DND-41 (cell line): Measurements from ENCODE around the gene TMTC4.

Experiments used
- ATAC-seq: fragments of 200-7000 bp; cut with Tn5 transposase; 3 replicates; pipeline ENCODE4 v1.9.1; 2021; ENCODE audit warnings: low read depth; ENCODE audit not compliant: insufficient read depth
- DNase-seq: peaks from one replicate; pipeline ENCODE4 v3.0.0-alpha.2; 2020
- H2AFZ ChIP-seq: 2 replicates; pipeline ENCODE4 v1.6.0; 2012; ENCODE audit warnings: low read depth, low read length
- H3K27ac ChIP-seq: 2 replicates; pipeline ENCODE4 v1.5.1; 2012; ENCODE audit warnings: low read length, inconsistent platforms
- H3K27me3 ChIP-seq: fragments of 200-600 bp; sonication (generic); 2 replicates; pipeline ENCODE4 v1.6.0; 2012; ENCODE audit warnings: low read length, mild to moderate bottlenecking, inconsistent platforms; ENCODE audit not compliant: insufficient read depth, poor library complexity
- H3K36me3 ChIP-seq: 2 replicates; pipeline ENCODE4 v1.5.1; 2012; ENCODE audit warnings: low read length, inconsistent platforms; ENCODE audit not compliant: insufficient read depth
- H3K4me1 ChIP-seq: 2 replicates; pipeline ENCODE4 v1.5.1; 2012; ENCODE audit warnings: mild to moderate bottlenecking, low read length; ENCODE audit not compliant: insufficient read depth
- H3K4me2 ChIP-seq: 2 replicates; pipeline ENCODE4 v1.6.0; 2012; ENCODE audit warnings: mild to moderate bottlenecking, moderate library complexity, low read length, inconsistent platforms; ENCODE audit not compliant: insufficient read depth
- H3K4me3 ChIP-seq, 2 experiments: fragments of 200-600 bp in 1 of 2; shearing (Covaris generic) in 1 of 2; 2 replicates each; pipeline ENCODE4 v1.5.1; 2012 to 2016; ENCODE audit warnings: inconsistent platforms in 2 of 2, low read length in 2 of 2, mild to moderate bottlenecking in 2 of 2, low read depth in 1 of 2, moderate library complexity in 1 of 2
- H3K79me2 ChIP-seq: 2 replicates; pipeline ENCODE4 v1.6.0; 2012; ENCODE audit warnings: low read length, inconsistent platforms; ENCODE audit not compliant: insufficient read depth
- H3K9ac ChIP-seq: 2 replicates; pipeline ENCODE4 v1.6.0; 2012; ENCODE audit warnings: low read depth, mild to moderate bottlenecking, inconsistent platforms, low read length, moderate library complexity
- H3K9me3 ChIP-seq: 2 replicates; pipeline ENCODE4 v1.5.1; 2012; ENCODE audit warnings: low read length, moderate library complexity, mild to moderate bottlenecking, inconsistent platforms; ENCODE audit not compliant: insufficient read depth, severe bottlenecking
- H4K20me1 ChIP-seq: 2 replicates; pipeline ENCODE4 v1.6.0; 2012; ENCODE audit warnings: low read length; ENCODE audit not compliant: insufficient read depth
- CTCF ChIP-seq: IDR thresholded peaks from 2 replicates; pipeline ENCODE4 v1.5.1; 2012; ENCODE audit warnings: borderline replicate concordance, low read length, moderate library complexity, mild to moderate bottlenecking; ENCODE audit not compliant: poor library complexity, severe bottlenecking; ENCODE audit errors: extremely low read depth
- EZH2 ChIP-seq: IDR thresholded peaks from 3 replicates; pipeline ENCODE4 v1.6.1; 2012; ENCODE audit warnings: borderline replicate concordance, low read depth, mild to moderate bottlenecking, moderate library complexity, low read length, inconsistent platforms; ENCODE audit not compliant: severe bottlenecking

TMTC4 gene

GRCh38 chr13:100650326-100650725, 24.3 kb downstream of the TMTC4 start:
- no peak overlapping the region for H3K27ac ChIP-seq
- no peak overlapping the region for H3K9ac ChIP-seq
- H3K36me3 ChIP-seq, result peaks cover 64% of the 10 kb centered on the region
- no peaks in the 10 kb centered on the region for H3K27me3 ChIP-seq
- TF ChIP-seq CTCF (no peak), EZH2 (no peak)
- DNase-seq, result no peak
- no peak overlapping the region for H3K4me3 ChIP-seq
- no peak overlapping the region for H2AFZ ChIP-seq
- H3K9me3 ChIP-seq, result no peaks in the 10 kb centered on the region
- ATAC-seq, result no peak
- H3K4me2 ChIP-seq, result no peak overlapping the region
- H4K20me1 ChIP-seq, result peaks cover 11% of the 10 kb centered on the region
- H3K4me1 ChIP-seq, result no peaks in the 10 kb centered on the region
- no peaks in the 10 kb centered on the region; the same call in none of the 2 replicates for H3K79me2 ChIP-seq

GRCh38 chr13:100648354-100648753, 26.2 kb downstream of the TMTC4 start:
- Histone ChIP-seq H2AFZ (no peak overlapping the region), H4K20me1 (peaks cover 14% of the 10 kb centered on the region), H3K36me3 (peaks cover 62% of the 10 kb centered on the region), H3K27ac (no peak overlapping the region), H3K4me2 (no peak overlapping the region), H3K27me3 (no peaks in the 10 kb centered on the region), H3K4me1 (no peaks in the 10 kb centered on the region), H3K79me2 (no peaks in the 10 kb centered on the region; the same call in none of the 2 replicates), H3K4me3 (no peak overlapping the region), H3K9ac (no peak overlapping the region), H3K9me3 (no peaks in the 10 kb centered on the region)
- no peak for ATAC-seq
- no peak for TF ChIP-seq EZH2
- DNase-seq, result no peak

- Histone ChIP-seq H3K36me3 (peaks cover 72% of the 10 kb centered on the region), H3K27ac (no peak overlapping the region), H3K4me2 (no peak overlapping the region), H4K20me1 (peaks cover 14% of the 10 kb centered on the region), H3K79me2 (no peaks in the 10 kb centered on the region; the same call in none of the 2 replicates), H3K27me3 (no peaks in the 10 kb centered on the region), H3K9me3 (no peaks in the 10 kb centered on the region), H3K9ac (no peak overlapping the region), H2AFZ (no peak overlapping the region), H3K4me1 (no peaks in the 10 kb centered on the region), H3K4me3 (no peak overlapping the region)
- TF ChIP-seq CTCF (no peak), EZH2 (no peak)
- ATAC-seq, result no peak
- no peak for DNase-seq
Observed at GRCh38 chr13:100646871-100647270, 27.7 kb downstream of the TMTC4 start.

- no peak for DNase-seq
Observed at GRCh38 chr13:100646030-100646673, 28.4 kb downstream of the TMTC4 start.

More at GRCh38 chr13:100646030-100646673, 28.4 kb downstream of the TMTC4 start:
- Histone ChIP-seq H2AFZ (no peak overlapping the region), H4K20me1 (peaks cover 14% of the 10 kb centered on the region), H3K9ac (no peak overlapping the region), H3K4me3 (no peak overlapping the region), H3K27me3 (no peaks in the 10 kb centered on the region), H3K27ac (no peak overlapping the region), H3K79me2 (no peaks in the 10 kb centered on the region; the same call in none of the 2 replicates), H3K36me3 (peaks cover 77% of the 10 kb centered on the region), H3K4me2 (no peak overlapping the region), H3K9me3 (no peaks in the 10 kb centered on the region), H3K4me1 (no peaks in the 10 kb centered on the region)
- no peak for ATAC-seq
- TF ChIP-seq EZH2 (no peak), CTCF (peak; percentile 38)
